SK-N-SH (cell line): ENCODE results near the gene EYA2. TPM values are rescaled to one million over a fixed set of nuclear protein-coding genes. Genes with fewer than 3 reads are reported as not detected.

Experiments used
- CTCF ChIA-PET: fragments of 300-600, 350-600 bp; formaldehyde crosslinking; extraction: SDS; loops from one replicate; lab custom pipeline; 2021; lab: Yijun Ruan, JAX
- POLR2A ChIA-PET: fragments of 350-600 bp; sonication (Branson Sonifier 250); formaldehyde crosslinking; extraction: SDS; loops from one replicate; lab custom pipeline; 2020; ENCODE audit warnings: antibody characterized with exemption, inconsistent platforms; lab: Yijun Ruan, JAX
- DNase-seq: peaks from one replicate; pipeline ENCODE4 v3.0.0; 2012
- H2AFZ ChIP-seq: fragments of 200-600 bp; sonication (generic); 2 replicates; pipeline ENCODE4 v1.8.1; 2016; ENCODE audit warnings: antibody characterized with exemption, mild to moderate bottlenecking, low read depth
- H3F3A ChIP-seq: fragments of 200-600 bp; sonication (generic); replicated peaks from 2 replicates; pipeline ENCODE3; 2016; ENCODE audit warnings: antibody characterized with exemption, mild to moderate bottlenecking; ENCODE audit not compliant: insufficient read depth
- H3K27ac ChIP-seq, 2 experiments: fragments of 200-500 bp in 1 of 2; fragments of 200-600 bp in 1 of 2; sonication (Bioruptor generic) in 1 of 2; sonication (generic), shearing (Covaris generic) in 1 of 2; 2 replicates each; pipeline versions ENCODE4 v1.5.1 to v1.6.1; 2014 to 2016; ENCODE audit warnings: low read depth in 2 of 2, inconsistent platforms in 1 of 2, low read length in 1 of 2, mild to moderate bottlenecking in 1 of 2, mixed read lengths in 1 of 2
- H3K27me3 ChIP-seq: fragments of 200-600 bp; sonication (generic), shearing (Covaris generic); 2 replicates; pipeline ENCODE4 v1.6.1; 2016; ENCODE audit warnings: mixed run types; ENCODE audit not compliant: insufficient read depth
- H3K36me3 ChIP-seq, 2 experiments: fragments of 200-500 bp in 1 of 2; fragments of 200-600 bp in 1 of 2; sonication (Bioruptor generic) in 1 of 2; sonication (generic) in 1 of 2; replicated peaks in 1 of 2; 2 replicates each; pipeline versions ENCODE3 to v1.5.1; 2014 to 2016; ENCODE audit warnings: low read length in 1 of 2, mild to moderate bottlenecking in 1 of 2; ENCODE audit not compliant: insufficient read depth in 2 of 2, control insufficient read depth in 1 of 2
- H3K4me1 ChIP-seq, 2 experiments: fragments of 200-500 bp in 1 of 2; fragments of 200-600 bp in 1 of 2; sonication (Bioruptor generic) in 1 of 2; sonication (generic), shearing (Covaris generic) in 1 of 2; 2 replicates each; pipeline versions ENCODE4 v1.5.1 to v1.6.1; 2014 to 2016; ENCODE audit warnings: low read depth in 1 of 2, low read length in 1 of 2, mixed run types in 1 of 2; ENCODE audit not compliant: insufficient read depth in 2 of 2, control insufficient read depth in 1 of 2
- H3K4me2 ChIP-seq: fragments of 200-600 bp; sonication (generic), shearing (Covaris generic); 2 replicates; pipeline ENCODE4 v1.6.1; 2017; ENCODE audit warnings: mixed run types
- H3K4me3 ChIP-seq, 2 experiments: fragments of 200-500 bp in 1 of 2; fragments of 200-600 bp in 1 of 2; sonication (Bioruptor generic) in 1 of 2; sonication (generic), shearing (Covaris generic) in 1 of 2; 2 replicates each; pipeline versions ENCODE4 v1.5.1 to v1.8.1; 2014 to 2016; ENCODE audit warnings: low read depth in 2 of 2, inconsistent platforms in 1 of 2, low read length in 1 of 2, mild to moderate bottlenecking in 1 of 2, mixed read lengths in 1 of 2, moderate library complexity in 1 of 2
- H3K79me2 ChIP-seq: fragments of 200-600 bp; sonication (generic); 2 replicates; pipeline ENCODE4 v1.8.1; 2017; ENCODE audit warnings: mild to moderate bottlenecking; ENCODE audit not compliant: insufficient read depth
- H3K9ac ChIP-seq: fragments of 200-600 bp; sonication (generic); 2 replicates; pipeline ENCODE4 v1.6.1; 2017; ENCODE audit warnings: mixed run types
- H3K9me2 ChIP-seq: fragments of 200-600 bp; sonication (generic); 2 replicates; pipeline ENCODE4 v1.6.1; 2017; ENCODE audit warnings: mixed run types
- H3K9me3 ChIP-seq: fragments of 200-600 bp; sonication (generic); 2 replicates; pipeline ENCODE4 v1.6.1; 2017; ENCODE audit warnings: mixed run types, mild to moderate bottlenecking, moderate library complexity
- H4K20me1 ChIP-seq: fragments of 200-600 bp; sonication (generic); 2 replicates; pipeline ENCODE4 v1.6.1; 2017; ENCODE audit warnings: mild to moderate bottlenecking, mixed run types; ENCODE audit not compliant: insufficient read depth
- CHD2 ChIP-seq: fragments of 150-350 bp; IDR thresholded peaks from 2 replicates; pipeline ENCODE4 v1.6.1; 2018; ENCODE audit warnings: low read length; ENCODE audit not compliant: partially characterized antibody
- CTCF ChIP-seq: fragments of 200-600 bp; sonication (generic); IDR thresholded peaks from 2 replicates; pipeline ENCODE4 v1.6.1; 2017; ENCODE audit warnings: antibody characterized with exemption, mild to moderate bottlenecking, moderate library complexity
- ELF1 ChIP-seq: IDR thresholded peaks from 2 replicates; pipeline ENCODE4 v1.4.0; 2012
- EZH2phosphoT487 ChIP-seq: fragments of 200-600 bp; sonication (generic); IDR thresholded peaks from 2 replicates; pipeline ENCODE4 v1.6.1; 2017; ENCODE audit warnings: low read depth, mixed run types, mild to moderate bottlenecking, antibody characterized with exemption, moderate library complexity, borderline replicate concordance
- FOSL2 ChIP-seq: IDR thresholded peaks from 2 replicates; pipeline ENCODE4 v1.4.0; 2012; ENCODE audit warnings: low read depth, mild to moderate bottlenecking, moderate library complexity, borderline replicate concordance
- GATA2 ChIP-seq: sonication (generic); formaldehyde crosslinking; IDR thresholded peaks from 2 replicates; pipeline ENCODE4 v1.5.0; 2020; ENCODE audit warnings: mild to moderate bottlenecking, missing genetic modification reagents
- JUND ChIP-seq: IDR thresholded peaks from 2 replicates; pipeline ENCODE4 v1.4.0; 2012
- MAX ChIP-seq: IDR thresholded peaks from 2 replicates; pipeline ENCODE4 v1.4.0; 2012; ENCODE audit warnings: low read depth
- MEF2A ChIP-seq: IDR thresholded peaks from 2 replicates; pipeline ENCODE4 v1.4.0; 2012; ENCODE audit warnings: low read depth, borderline replicate concordance
- MXI1 ChIP-seq: IDR thresholded peaks from 2 replicates; pipeline ENCODE4 v1.6.1; 2012; ENCODE audit warnings: mild to moderate bottlenecking, low read depth, low read length, improper control_type of control experiment
- NRF1 ChIP-seq: IDR thresholded peaks from 2 replicates; pipeline ENCODE4 v1.6.1; 2012; ENCODE audit warnings: low read depth, mild to moderate bottlenecking, low read length
- PBX3 ChIP-seq: IDR thresholded peaks from 2 replicates; pipeline ENCODE4; 2012
- POLR2AphosphoS5 ChIP-seq: IDR thresholded peaks from 2 replicates; pipeline ENCODE4 v1.6.1; 2012; ENCODE audit warnings: low read depth, low read length
- RAD21 ChIP-seq: IDR thresholded peaks from 2 replicates; pipeline ENCODE4 v1.6.1; 2012; ENCODE audit warnings: mild to moderate bottlenecking, low read length
- RCOR1 ChIP-seq: fragments of 150-350 bp; IDR thresholded peaks from 2 replicates; pipeline ENCODE4 v1.6.1; 2017; ENCODE audit warnings: antibody characterized with exemption, low read length
- RFX5 ChIP-seq: IDR thresholded peaks from 2 replicates; pipeline ENCODE4 v1.6.1; 2012; ENCODE audit warnings: mild to moderate bottlenecking, improper control_type of control experiment, low read length
- RXRA ChIP-seq: IDR thresholded peaks from 2 replicates; pipeline ENCODE4 v1.4.0; 2012; ENCODE audit warnings: low read depth, mild to moderate bottlenecking, borderline replicate concordance
- TCF12 ChIP-seq: IDR thresholded peaks from 2 replicates; pipeline ENCODE4 v1.4.0; 2012
- TEAD4 ChIP-seq: IDR thresholded peaks from 2 replicates; pipeline ENCODE4 v1.4.0; 2012; ENCODE audit warnings: mild to moderate bottlenecking, borderline replicate concordance; ENCODE audit not compliant: insufficient read depth
- USF1 ChIP-seq: IDR thresholded peaks from 2 replicates; pipeline ENCODE4 v1.4.0; 2012; ENCODE audit warnings: low read depth, borderline replicate concordance
- USF2 ChIP-seq: fragments of 150-350 bp; IDR thresholded peaks from 2 replicates; pipeline ENCODE4 v1.6.1; 2017; ENCODE audit warnings: antibody characterized with exemption, low read length, low read depth, borderline replicate concordance
- YY1 ChIP-seq: IDR thresholded peaks from 2 replicates; pipeline ENCODE4 v1.4.0; 2012; ENCODE audit warnings: low read depth, mild to moderate bottlenecking
- ZBTB33 ChIP-seq: IDR thresholded peaks from 2 replicates; pipeline ENCODE4 v1.4.0; 2012; ENCODE audit warnings: low read depth, borderline replicate concordance
- WGBS: methylation state at CpG from one replicate; pipeline ENCODE4 v1.1.6; 2017; ENCODE audit warnings: low lambda C conversion rate; 5-methylcytosine and 5-hydroxymethylcytosine counted together
- polyA plus RNA-seq, 3 experiments: library from polyadenylated mRNA; depleted of rRNA; stranded (reverse); fragments of >200 nt; gene quantifications; 2 replicates each; pipeline ENCODE4 v1.2.3, GENCODE V29; 2012

The EYA2 gene
- polyA plus RNA-seq, 1 of the 3 experiments (the other 2 are of a cell fraction), result 0.05 TPM

GRCh38 chr20:46959081-46959692 lies 64.5 kb downstream of the EYA2 start:
- no peak overlapping the region for H3K4me3 ChIP-seq
- ChIA-PET POLR2A (no interaction called here), CTCF (no interaction called here)
- WGBS, result 79% methylated on average over 13 of the region's 13 CpGs
- TF ChIP-seq RFX5 (no peak), RAD21 (no peak), TCF12 (peak; percentile 54), MEF2A (0 out of 2 replicates have a peak, but pooled peaks have one; percentile 32), FOSL2 (peak; percentile 81), ZBTB33 (no peak), JUND (peak; percentile 66), CHD2 (no peak), PBX3 (peak; percentile 47; the same call in 1 of the 2 replicates), USF2 (no peak), NRF1 (no peak), USF1 (no peak), POLR2AphosphoS5 (no peak)
- H3F3A ChIP-seq, result peaks cover 6% of the 10 kb centered on the region
- H2AFZ ChIP-seq, result no peak overlapping the region
- peaks cover 0 to 15% of the 10 kb centered on the region in 2 experiments; a peak in 1 of 4 replicates for H3K4me1 ChIP-seq
- H3K79me2 ChIP-seq, result no peaks in the 10 kb centered on the region
- DNase-seq, result no peak
- no peaks in the 10 kb centered on the region for H3K36me3 ChIP-seq
- H3K27ac ChIP-seq, result peak overlapping the region in 1 of 2 experiments; percentile 46; a peak in 2 of 4 replicates
- no peaks in the 10 kb centered on the region for H3K9me2 ChIP-seq
- H3K4me2 ChIP-seq, result no peak overlapping the region
- H3K9ac ChIP-seq, result no peak overlapping the region
- H3K27me3 ChIP-seq, result no peaks in the 10 kb centered on the region
- H4K20me1 ChIP-seq, result no peaks in the 10 kb centered on the region
- H3K9me3 ChIP-seq, result no peaks in the 10 kb centered on the region

GRCh38 chr20:46959821-46960220 lies 65.2 kb downstream of the EYA2 start:
- Histone ChIP-seq H3K9ac (no peak overlapping the region), H3K27ac (no peak overlapping the region), H3K36me3 (no peaks in the 10 kb centered on the region), H4K20me1 (no peaks in the 10 kb centered on the region), H3K9me2 (no peaks in the 10 kb centered on the region), H2AFZ (no peak overlapping the region), H3K4me1 (peaks cover 0 to 18% of the 10 kb centered on the region in 2 experiments; a peak in 1 of 4 replicates), H3K4me2 (no peak overlapping the region), H3K9me3 (no peaks in the 10 kb centered on the region), H3F3A (peaks cover 6% of the 10 kb centered on the region), H3K79me2 (no peaks in the 10 kb centered on the region), H3K4me3 (no peak overlapping the region), H3K27me3 (no peaks in the 10 kb centered on the region)
- 75% methylated on average over 9 of the region's 9 CpGs for WGBS
- ChIA-PET POLR2A (no interaction called here), CTCF (no interaction called here)
- no peak for DNase-seq
- TF ChIP-seq MXI1 (no peak), EZH2phosphoT487 (no peak), MAX (no peak), CHD2 (no peak), RCOR1 (no peak), TCF12 (no peak), RXRA (no peak), RFX5 (no peak), TEAD4 (no peak), YY1 (no peak), ELF1 (no peak), GATA2 (CRISPR knock-in tag) (no peak), CTCF (no peak)
